Measurements from ENCODE around the gene PACS2.
A peak's percentile ranks its signal among the peaks of the same experiment; 100 is the strongest.

PACS2 gene

GRCh38 chr14:105411985-105412770 is 97.6 kb downstream of the PACS2 start:
- Histone ChIP-seq H3K9ac (ENCODE audit: low read length) (no peak overlapping the region), H3K27ac (ENCODE audit: low read depth, low read length) (no peak overlapping the region), H3K27me3 (ENCODE audit: control insufficient read depth in 1 of 2, insufficient read depth in 2 of 2, low read length in 2 of 2) (peaks cover 14 to 31% of the 10 kb centered on the region in 2 donors)

GRCh38 chr14:105412771-105413543 is 98.4 kb downstream of the PACS2 start:
- no peaks in the 10 kb centered on the region for H3K36me3 ChIP-seq (ENCODE audit: insufficient read depth, low read length)
- no peak overlapping the region for H3K4me3 ChIP-seq (ENCODE audit: low read depth in 1 of 2, low read length in 2 of 2)
- no peak overlapping the region for H3K27ac ChIP-seq (ENCODE audit: low read depth, low read length)
- peaks cover 9% of the 10 kb centered on the region for H3K4me1 ChIP-seq (ENCODE audit: insufficient read depth, low read length)
- H3K9ac ChIP-seq (ENCODE audit: low read length) = no peak overlapping the region
- no peaks in the 10 kb centered on the region for H3K9me3 ChIP-seq (ENCODE audit: low read length)
- peaks cover 14 to 31% of the 10 kb centered on the region in 2 donors for H3K27me3 ChIP-seq (ENCODE audit: control insufficient read depth in 1 of 2, insufficient read depth in 2 of 2, low read length in 2 of 2)

More at GRCh38 chr14:105411985-105412770, 97.6 kb downstream of the PACS2 start:
- peaks cover 9% of the 10 kb centered on the region for H3K4me1 ChIP-seq (ENCODE audit: insufficient read depth, low read length)
- no peaks in the 10 kb centered on the region for H3K36me3 ChIP-seq (ENCODE audit: insufficient read depth, low read length)
- no peak overlapping the region for H3K4me3 ChIP-seq (ENCODE audit: low read depth in 1 of 2, low read length in 2 of 2)
- H3K9me3 ChIP-seq (ENCODE audit: low read length) = no peaks in the 10 kb centered on the region

GRCh38 chr14:105413544-105413886 is 99.0 kb downstream of the PACS2 start:
- no peak overlapping the region for H3K4me3 ChIP-seq (ENCODE audit: low read depth in 1 of 2, low read length in 2 of 2)
- peaks cover 12% of the 10 kb centered on the region for H3K4me1 ChIP-seq (ENCODE audit: insufficient read depth, low read length)
- H3K9ac ChIP-seq (ENCODE audit: low read length) = no peak overlapping the region
- H3K27ac ChIP-seq (ENCODE audit: low read depth, low read length) = no peak overlapping the region
- peaks cover 14 to 31% of the 10 kb centered on the region in 2 donors for H3K27me3 ChIP-seq (ENCODE audit: control insufficient read depth in 1 of 2, insufficient read depth in 2 of 2, low read length in 2 of 2)
- no peaks in the 10 kb centered on the region for H3K9me3 ChIP-seq (ENCODE audit: low read length)
- H3K36me3 ChIP-seq (ENCODE audit: insufficient read depth, low read length) = no peaks in the 10 kb centered on the region

GRCh38 chr14:105414456-105415371 is 100.2 kb downstream of the PACS2 start:
- Histone ChIP-seq H3K27ac (ENCODE audit: low read depth, low read length) (peak overlapping the region; percentile 47), H3K4me1 (ENCODE audit: insufficient read depth, low read length) (peaks cover 20% of the 10 kb centered on the region), H3K9ac (ENCODE audit: low read length) (peak overlapping the region; percentile 49), H3K9me3 (ENCODE audit: low read length) (no peaks in the 10 kb centered on the region), H3K4me3 (ENCODE audit: low read depth in 1 of 2, low read length in 2 of 2) (peak overlapping the region in 1 of 2 donors; percentile 7), H3K36me3 (ENCODE audit: insufficient read depth, low read length) (no peaks in the 10 kb centered on the region), H3K27me3 (ENCODE audit: control insufficient read depth in 1 of 2, insufficient read depth in 2 of 2, low read length in 2 of 2) (peaks cover 14 to 31% of the 10 kb centered on the region in 2 donors)

- no peak overlapping the region for H3K9ac ChIP-seq (ENCODE audit: low read length)
- H3K27ac ChIP-seq (ENCODE audit: low read depth, low read length) = peak overlapping the region; percentile 47
- no peaks in the 10 kb centered on the region for H3K9me3 ChIP-seq (ENCODE audit: low read length)
- no peak overlapping the region for H3K4me3 ChIP-seq (ENCODE audit: low read depth in 1 of 2, low read length in 2 of 2)
- H3K4me1 ChIP-seq (ENCODE audit: insufficient read depth, low read length) = peaks cover 23% of the 10 kb centered on the region
- H3K27me3 ChIP-seq (ENCODE audit: control insufficient read depth in 1 of 2, insufficient read depth in 2 of 2, low read length in 2 of 2) = peaks cover 10 to 26% of the 10 kb centered on the region in 2 donors
- no peaks in the 10 kb centered on the region for H3K36me3 ChIP-seq (ENCODE audit: insufficient read depth, low read length)
These were observed 101.2 kb downstream of the PACS2 start for GRCh38 chr14:105415481-105416428.

- H3K9ac ChIP-seq (ENCODE audit: low read length) = no peak overlapping the region
- H3K4me1 ChIP-seq (ENCODE audit: insufficient read depth, low read length) = peaks cover 32% of the 10 kb centered on the region
- H3K27ac ChIP-seq (ENCODE audit: low read depth, low read length) = no peak overlapping the region
- no peaks in the 10 kb centered on the region for H3K9me3 ChIP-seq (ENCODE audit: low read length)
- H3K36me3 ChIP-seq (ENCODE audit: insufficient read depth, low read length) = no peaks in the 10 kb centered on the region
- H3K4me3 ChIP-seq (ENCODE audit: low read depth in 1 of 2, low read length in 2 of 2) = no peak overlapping the region
- peaks cover 7 to 20% of the 10 kb centered on the region in 2 donors for H3K27me3 ChIP-seq (ENCODE audit: control insufficient read depth in 1 of 2, insufficient read depth in 2 of 2, low read length in 2 of 2)
These were observed 102.1 kb downstream of the PACS2 start for GRCh38 chr14:105416671-105417070.

GRCh38 chr14:105417690-105418121 is 103.2 kb downstream of the PACS2 start:
- peaks cover 5 to 9% of the 10 kb centered on the region in 2 donors for H3K27me3 ChIP-seq (ENCODE audit: control insufficient read depth in 1 of 2, insufficient read depth in 2 of 2, low read length in 2 of 2)
- no peak overlapping the region for H3K27ac ChIP-seq (ENCODE audit: low read depth, low read length)
- no peaks in the 10 kb centered on the region for H3K9me3 ChIP-seq (ENCODE audit: low read length)
- H3K4me1 ChIP-seq (ENCODE audit: insufficient read depth, low read length) = peaks cover 34% of the 10 kb centered on the region
- H3K36me3 ChIP-seq (ENCODE audit: insufficient read depth, low read length) = no peaks in the 10 kb centered on the region
- no peak overlapping the region for H3K9ac ChIP-seq (ENCODE audit: low read length)
- no peak overlapping the region for H3K4me3 ChIP-seq (ENCODE audit: low read depth in 1 of 2, low read length in 2 of 2)

- Histone ChIP-seq H3K4me3 (ENCODE audit: low read depth in 1 of 2, low read length in 2 of 2) (peak overlapping the region; percentile 76 to 77), H3K4me1 (ENCODE audit: insufficient read depth, low read length) (peaks cover 34% of the 10 kb centered on the region), H3K27ac (ENCODE audit: low read depth, low read length) (peak overlapping the region; percentile 91), H3K27me3 (ENCODE audit: control insufficient read depth in 1 of 2, insufficient read depth in 2 of 2, low read length in 2 of 2) (peaks cover 0 to 1% of the 10 kb centered on the region in 2 donors), H3K9me3 (ENCODE audit: low read length) (no peaks in the 10 kb centered on the region), H3K36me3 (ENCODE audit: insufficient read depth, low read length) (no peaks in the 10 kb centered on the region), H3K9ac (ENCODE audit: low read length) (peak overlapping the region; percentile 41)
These were observed 104.0 kb downstream of the PACS2 start for GRCh38 chr14:105418269-105419194.

GRCh38 chr14:105419195-105420091 is 104.9 kb downstream of the PACS2 start, which contains the start of gene MTA1:
Gene MTA1, plus strand, starts transcription at chr14:105419827. Its CDS starts 209 bp downstream, at chr14:105420036.
- Histone ChIP-seq H3K9me3 (ENCODE audit: low read length) (no peaks in the 10 kb centered on the region), H3K27ac (ENCODE audit: low read depth, low read length) (peak within 1 kb of the TSS; percentile 91), H3K27me3 (ENCODE audit: control insufficient read depth in 1 of 2, insufficient read depth in 2 of 2, low read length in 2 of 2) (no peaks in the 10 kb centered on the region), H3K4me3 (ENCODE audit: low read depth in 1 of 2, low read length in 2 of 2) (peak within 1 kb of the TSS; percentile 76 to 77), H3K9ac (ENCODE audit: low read length) (peak within 1 kb of the TSS; percentile 71), H3K4me1 (ENCODE audit: insufficient read depth, low read length) (peaks cover 34% of the 10 kb centered on the region), H3K36me3 (ENCODE audit: insufficient read depth, low read length) (no peaks in the 10 kb centered on the region)
